ENCODE data around the gene PARP3. TPM values are rescaled to one million over a fixed set of nuclear protein-coding genes. Genes with fewer than 3 reads are reported as not detected.
"Not testable (repeated sequence)": the region's sequence is repeated elsewhere in the genome, so short reads cannot be mapped to it uniquely, and the experiment has no call there.

PARP3 gene
- total RNA-seq, 1 experiment from 2014 or later: 13.8 TPM

DNA sequence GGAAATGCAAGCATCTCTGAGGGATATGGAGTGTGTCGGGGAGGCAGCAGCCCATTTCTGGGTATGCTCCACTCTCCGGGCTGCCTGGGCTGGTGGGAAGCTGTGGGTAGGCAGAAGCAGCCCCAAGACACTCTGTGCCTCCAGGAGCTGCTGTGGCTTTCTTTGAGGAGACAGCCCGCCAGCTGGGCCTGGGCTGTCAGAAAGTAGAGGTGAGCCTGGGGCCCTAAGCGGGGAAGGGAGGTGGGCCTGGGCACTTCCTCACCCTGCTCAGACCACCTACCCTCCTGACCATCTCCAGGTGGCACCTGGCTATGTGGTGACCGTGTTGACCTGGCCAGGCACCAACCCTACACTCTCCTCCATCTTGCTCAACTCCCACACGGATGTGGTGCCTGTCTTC, 42.9 kb downstream of the PARP3 start:
- no peak for DNase-seq
- no peaks in the 10 kb centered on the region for H3K36me3 ChIP-seq

DNA sequence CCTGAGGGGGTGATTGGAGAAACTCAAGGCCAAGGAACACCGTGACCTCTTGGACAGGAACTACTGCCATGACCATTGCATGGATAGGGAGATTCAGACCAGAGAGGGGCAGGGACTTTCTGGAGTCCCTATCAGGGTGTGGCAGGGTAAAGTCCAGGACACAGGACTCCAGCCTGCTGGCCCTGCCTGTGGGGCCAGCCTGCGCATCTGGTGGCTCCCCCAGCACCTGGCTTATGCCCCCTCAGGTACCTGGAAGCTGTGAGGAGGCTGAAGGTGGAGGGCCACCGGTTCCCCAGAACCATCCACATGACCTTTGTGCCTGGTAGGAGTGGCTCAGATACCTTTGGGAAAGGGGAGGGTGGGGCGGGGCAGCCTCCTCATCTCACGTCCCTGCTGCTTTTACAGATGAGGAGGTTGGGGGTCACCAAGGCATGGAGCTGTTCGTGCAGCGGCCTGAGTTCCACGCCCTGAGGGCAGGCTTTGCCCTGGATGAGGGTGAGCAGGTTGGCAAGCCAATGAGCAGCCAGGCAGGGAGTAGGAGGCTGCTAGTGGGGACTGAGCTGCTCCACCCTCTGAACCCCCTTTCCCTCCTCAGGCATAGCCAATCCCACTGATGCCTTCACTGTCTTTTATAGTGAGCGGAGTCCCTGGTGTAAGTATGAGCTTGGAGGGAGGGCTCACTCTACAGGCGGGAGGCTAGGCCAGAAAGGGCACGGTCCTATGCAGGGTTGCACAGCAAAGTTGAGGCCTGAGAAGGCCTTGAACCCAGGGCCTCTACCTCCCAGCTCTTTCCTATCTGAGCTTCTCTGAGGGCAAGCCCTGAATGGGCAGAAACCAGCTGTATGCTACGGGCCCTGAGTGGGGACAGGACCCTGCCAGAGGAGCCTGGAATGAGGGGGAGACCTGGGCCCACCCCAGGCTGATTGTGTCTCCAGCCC, 44.1 kb downstream of the PARP3 start:
- Histone ChIP-seq H3K9me3 (no peaks in the 10 kb centered on the region), H3K4me3 (no peak overlapping the region), H3K36me3 (peaks cover 3% of the 10 kb centered on the region), H3K27me3 (no peaks in the 10 kb centered on the region)
- DNase-seq: no peak

More for the DNA sequence above, 42.9 kb downstream of the PARP3 start:
- no peaks in the 10 kb centered on the region for H3K9me3 ChIP-seq
- no peaks in the 10 kb centered on the region for H3K27me3 ChIP-seq
- H3K4me3 ChIP-seq: no peak overlapping the region

DNA sequence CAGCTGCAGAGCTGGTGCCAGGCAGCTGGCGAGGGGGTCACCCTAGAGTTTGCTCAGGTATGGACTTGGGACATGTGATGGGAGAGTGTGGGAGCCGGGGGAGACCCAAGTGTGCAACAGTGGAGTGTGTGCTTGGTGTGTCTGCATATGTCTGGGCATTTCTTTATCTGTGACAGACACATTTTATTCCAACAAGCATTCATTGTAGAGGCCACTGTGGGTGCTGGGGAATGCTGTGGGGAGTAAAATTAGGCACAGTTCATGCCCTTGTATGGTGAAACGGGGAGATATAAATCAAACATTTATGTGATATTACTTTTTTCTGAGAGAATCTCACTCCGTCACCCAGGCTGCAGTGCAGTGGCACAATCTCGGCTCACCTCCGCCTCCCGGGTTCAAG, 45.4 kb downstream of the PARP3 start:
- Histone ChIP-seq H3K36me3 (peaks cover 16% of the 10 kb centered on the region), H3K27me3 (no peaks in the 10 kb centered on the region), H3K9me3 (no peaks in the 10 kb centered on the region), H3K4me3 (no peak overlapping the region)
- DNase-seq: no peak

DNA sequence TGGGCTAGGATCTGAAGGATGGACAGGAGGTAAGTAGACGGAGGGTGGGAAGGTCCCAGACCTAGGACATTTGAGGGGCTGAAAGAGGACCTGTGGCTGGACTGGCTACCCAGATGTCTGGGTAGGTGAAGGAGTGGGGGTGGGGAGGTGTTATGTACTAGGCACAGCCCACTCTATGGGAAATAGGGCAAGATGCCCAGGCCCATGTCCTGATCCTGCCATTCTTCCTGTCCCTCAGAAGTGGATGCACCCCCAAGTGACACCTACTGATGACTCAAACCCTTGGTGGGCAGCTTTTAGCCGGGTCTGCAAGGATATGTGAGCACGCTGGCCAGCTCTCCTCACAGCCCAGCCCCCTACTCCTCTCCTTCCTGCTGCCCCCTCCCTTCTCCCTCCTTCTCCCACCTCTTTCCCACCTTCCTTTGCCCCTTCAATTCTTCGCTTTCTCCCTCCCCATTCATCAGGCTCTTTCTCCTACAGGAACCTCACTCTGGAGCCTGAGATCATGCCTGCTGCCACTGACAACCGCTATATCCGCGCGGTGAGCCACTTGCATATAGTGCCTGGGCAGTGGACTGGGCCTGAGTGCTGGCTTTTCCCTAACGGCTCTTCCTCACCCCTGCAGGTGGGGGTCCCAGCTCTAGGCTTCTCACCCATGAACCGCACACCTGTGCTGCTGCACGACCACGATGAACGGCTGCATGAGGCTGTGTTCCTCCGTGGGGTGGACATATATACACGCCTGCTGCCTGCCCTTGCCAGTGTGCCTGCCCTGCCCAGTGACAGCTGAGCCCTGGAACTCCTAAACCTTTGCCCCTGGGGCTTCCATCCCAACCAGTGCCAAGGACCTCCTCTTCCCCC, 46.4 kb downstream of the PARP3 start:
- DNase-seq: no peak
- peaks cover 24% of the 10 kb centered on the region for H3K36me3 ChIP-seq
- no peak overlapping the region for H3K4me3 ChIP-seq
- H3K27me3 ChIP-seq: no peaks in the 10 kb centered on the region
- H3K9me3 ChIP-seq: no peaks in the 10 kb centered on the region

DNA sequence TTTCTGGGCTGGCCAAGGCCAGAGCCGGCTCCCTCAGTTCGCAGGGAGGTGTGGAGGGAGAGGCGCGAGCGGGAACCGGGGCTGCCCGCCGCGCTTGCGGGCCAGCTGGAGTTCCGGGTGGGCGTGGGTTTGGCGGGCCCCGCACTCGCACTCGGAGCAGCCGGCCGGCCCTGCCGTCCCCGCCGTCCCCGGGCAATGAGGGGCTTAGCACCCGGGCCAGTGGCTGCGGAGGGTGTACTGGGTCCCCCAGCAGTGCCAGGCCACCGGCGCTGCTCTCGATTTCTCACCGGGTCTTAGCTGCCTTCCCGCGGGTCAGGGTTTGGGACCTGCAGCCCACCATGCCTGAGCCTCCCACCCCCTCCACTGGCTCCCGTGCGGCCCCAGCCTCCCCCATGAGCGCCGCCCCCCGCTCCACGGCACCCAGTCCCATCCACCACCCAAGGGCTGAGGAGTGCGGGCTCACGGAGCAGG, 48.4 kb downstream of the PARP3 start:
- not testable (repeated sequence) for DNase-seq, H3K27me3 ChIP-seq, H3K9me3 ChIP-seq, H3K4me3 ChIP-seq
- H3K36me3 ChIP-seq: peaks cover 44% of the 10 kb centered on the region

DNA sequence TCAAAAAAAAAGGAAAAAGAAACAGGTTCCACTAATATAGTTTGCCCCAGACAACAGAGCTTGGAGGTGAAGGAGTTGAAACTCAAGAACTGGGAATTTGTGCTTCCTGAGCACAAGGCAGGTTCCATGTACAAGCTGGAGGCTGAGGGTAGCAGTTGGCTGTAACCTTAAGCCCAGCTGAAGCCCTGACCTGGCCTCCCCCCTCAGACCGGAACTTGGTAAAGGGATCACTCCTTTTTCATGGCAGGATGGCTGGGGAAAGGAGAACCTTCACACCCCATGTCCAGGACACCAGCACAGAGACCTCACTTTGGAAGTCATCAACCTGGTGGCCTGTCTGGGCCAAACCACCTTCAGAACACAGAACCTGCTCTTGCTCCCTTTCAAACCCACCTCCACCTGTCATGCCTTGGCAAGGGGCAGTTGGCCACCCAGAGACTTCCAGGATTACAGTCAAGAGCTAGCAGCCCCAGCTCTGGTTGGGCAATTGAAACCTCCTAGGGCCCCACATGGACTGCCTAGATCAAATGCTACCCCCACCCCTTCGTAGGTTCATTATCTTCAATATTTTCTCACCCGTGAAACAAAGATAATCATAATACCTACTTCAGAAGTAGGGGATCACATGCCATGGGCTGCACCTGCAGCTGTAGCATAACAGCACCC, 50.0 kb downstream of the PARP3 start:
- no peak for DNase-seq
- H3K9me3 ChIP-seq: no peaks in the 10 kb centered on the region
- no peaks in the 10 kb centered on the region for H3K27me3 ChIP-seq
- peaks cover 44% of the 10 kb centered on the region for H3K36me3 ChIP-seq
- no peak overlapping the region for H3K4me3 ChIP-seq

DNA sequence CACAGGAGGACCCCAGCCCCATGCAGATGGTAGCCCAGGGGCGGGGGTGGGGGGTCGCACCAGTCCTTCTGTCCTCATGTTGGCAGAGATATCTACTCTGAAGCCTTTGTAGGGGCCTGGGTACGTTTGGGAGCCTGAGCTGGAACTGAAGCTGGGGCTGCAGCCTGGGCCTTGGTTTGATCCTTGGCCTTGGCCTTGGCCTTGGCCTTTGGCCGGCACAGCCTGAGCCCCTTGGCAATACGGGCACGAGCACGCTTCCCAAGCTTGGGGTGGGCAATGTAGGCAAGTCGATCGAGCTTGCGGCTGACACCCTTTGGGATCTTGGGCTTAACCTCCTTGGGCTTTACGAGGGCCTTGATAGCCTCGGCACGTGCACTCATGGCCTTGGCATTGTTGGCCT, 51.5 kb downstream of the PARP3 start:
- not testable (repeated sequence) for DNase-seq

DNA sequence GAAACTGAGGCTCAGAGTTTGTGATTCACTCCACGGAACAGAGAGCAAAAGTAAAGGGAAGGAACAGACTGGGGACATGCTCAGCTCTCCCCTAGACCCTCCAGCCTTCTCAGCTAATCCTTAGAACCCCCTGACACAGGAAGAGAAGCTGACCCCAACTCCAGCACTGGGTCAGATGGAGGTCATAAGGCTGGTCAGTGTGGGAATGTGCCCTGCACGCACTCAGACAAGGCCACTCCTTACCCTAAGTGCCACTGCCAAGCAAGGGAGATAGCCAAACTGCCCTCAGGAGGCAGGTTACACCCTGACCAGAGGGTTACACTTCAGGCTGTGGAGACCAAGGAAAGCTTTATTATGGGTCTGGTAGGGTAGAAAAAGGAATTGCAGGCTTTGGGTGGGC, 52.4 kb downstream of the PARP3 start:
- peaks cover 44% of the 10 kb centered on the region for H3K36me3 ChIP-seq
- DNase-seq: no peak
- no peaks in the 10 kb centered on the region for H3K27me3 ChIP-seq
- peak overlapping the region; percentile 89 for H3K4me3 ChIP-seq
- H3K9me3 ChIP-seq: no peaks in the 10 kb centered on the region

More for the DNA sequence above, 51.5 kb downstream of the PARP3 start:
- H3K36me3 ChIP-seq: peaks cover 44% of the 10 kb centered on the region
- not testable (repeated sequence) for H3K4me3 ChIP-seq, H3K9me3 ChIP-seq, H3K27me3 ChIP-seq

DNA sequence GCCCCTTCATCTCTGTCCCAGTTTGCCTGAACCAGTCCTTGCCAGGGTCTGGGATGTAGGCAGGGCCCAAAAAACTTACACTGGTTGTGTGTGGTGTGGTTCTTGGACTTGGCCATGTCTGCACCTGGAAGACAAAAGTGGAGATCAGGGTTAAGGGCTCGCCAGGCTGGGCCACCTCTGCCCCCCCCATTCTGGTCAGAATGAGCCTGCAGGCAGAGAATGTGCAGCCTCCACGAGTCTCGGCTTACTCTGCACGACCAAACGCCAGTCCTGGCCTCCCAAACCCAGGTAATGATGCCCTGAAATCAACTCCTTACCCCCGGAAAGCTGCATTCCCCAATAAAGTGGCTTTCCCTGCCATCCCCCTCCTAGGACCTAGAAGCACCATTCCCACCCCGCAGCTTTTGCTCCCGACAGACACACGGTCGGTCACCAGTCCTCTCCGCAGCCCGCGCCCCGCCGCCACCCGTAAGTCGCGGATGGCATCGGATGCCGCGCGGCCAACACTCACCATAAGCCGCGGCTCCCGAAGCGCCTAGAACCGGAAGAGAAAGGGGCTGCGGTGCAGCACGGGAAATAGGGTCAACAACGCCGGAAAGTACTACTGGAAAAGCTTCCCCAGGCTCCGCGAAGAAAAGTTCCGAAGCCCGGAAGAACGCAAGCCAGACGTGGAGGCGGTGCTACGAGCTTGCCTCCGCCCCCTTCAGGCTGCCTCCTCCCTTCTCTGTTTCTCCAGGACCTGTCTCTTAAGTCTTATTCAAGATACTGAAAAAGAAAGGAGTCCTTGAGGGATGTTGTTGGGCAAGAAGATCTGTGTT, 53.4 kb downstream of the PARP3 start, which contains the start of gene RPL29:
Gene RPL29 (minus strand): TSS at position 550 of the 818 bp plus-strand sequence. CDS start 434 bp downstream, at position 116.
- H3K9me3 ChIP-seq: no peaks in the 10 kb centered on the region
- no peaks in the 10 kb centered on the region for H3K27me3 ChIP-seq
- DNase-seq: peak; percentile 83
- peak within 1 kb of the TSS; percentile 89 for H3K4me3 ChIP-seq
- H3K36me3 ChIP-seq: peaks cover 44% of the 10 kb centered on the region

DNA sequence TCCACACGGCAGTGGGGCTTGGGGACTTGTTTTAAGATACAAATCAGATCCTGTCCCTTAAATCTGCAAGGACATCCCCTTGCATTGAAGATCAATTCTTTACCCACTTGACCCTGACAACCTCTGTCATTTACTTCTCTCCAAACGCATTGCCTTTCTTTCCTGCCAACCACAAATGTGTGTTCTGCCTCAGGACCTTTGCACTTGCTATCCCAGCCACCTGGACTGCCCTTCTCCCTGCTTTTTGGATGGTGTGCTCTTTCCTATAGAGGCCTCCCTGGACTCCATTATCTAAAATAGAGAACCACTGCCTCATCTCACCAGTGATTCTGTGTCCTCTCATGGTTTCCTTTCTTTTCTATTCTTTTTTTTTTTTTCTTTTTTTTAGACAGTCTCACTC, 55.0 kb downstream of the PARP3 start:
- DNase-seq: no peak

DNA sequence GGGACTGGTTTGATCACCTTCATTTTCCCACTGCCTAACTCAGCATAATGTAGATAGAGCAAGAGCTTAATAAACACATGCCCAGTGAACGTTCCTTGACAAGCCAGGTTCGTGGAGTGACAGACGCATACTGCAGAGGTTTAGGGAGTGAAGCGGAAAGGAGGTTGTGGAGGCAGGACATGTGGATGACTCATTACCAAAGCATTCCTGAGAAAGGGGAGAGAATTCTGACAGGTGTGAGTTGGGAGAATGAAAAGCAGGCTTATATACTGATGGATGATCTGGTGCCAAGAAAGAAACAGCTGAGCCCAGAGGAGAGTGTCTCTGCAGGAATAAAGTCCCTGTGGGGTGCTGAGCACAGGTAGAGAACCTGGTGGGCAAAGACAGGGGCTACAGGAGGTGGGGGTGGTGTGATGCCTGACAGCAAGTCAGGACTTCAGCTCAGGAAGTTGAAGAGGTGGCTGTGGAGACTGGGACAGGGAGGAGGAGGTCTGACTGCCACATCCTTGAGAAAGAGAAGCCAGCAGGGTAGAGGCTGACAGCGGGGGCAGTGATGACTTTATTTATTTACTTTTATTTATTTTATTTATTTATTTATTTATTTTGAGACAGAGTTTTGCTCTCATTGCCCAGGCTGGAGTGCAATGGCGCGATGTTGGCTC, 55.9 kb downstream of the PARP3 start:
- DNase-seq: no peak
- Histone ChIP-seq H3K9me3 (no peaks in the 10 kb centered on the region), H3K27me3 (no peaks in the 10 kb centered on the region), H3K36me3 (peaks cover 23% of the 10 kb centered on the region), H3K4me3 (no peak overlapping the region)

More for the DNA sequence above, 55.0 kb downstream of the PARP3 start:
- H3K27me3 ChIP-seq: no peaks in the 10 kb centered on the region
- peaks cover 32% of the 10 kb centered on the region for H3K36me3 ChIP-seq
- H3K9me3 ChIP-seq: no peaks in the 10 kb centered on the region
- H3K4me3 ChIP-seq: no peak overlapping the region

Other genes starting within 250 kb of the PARP3 start
- not detected in 2 replicates for gene GRM2, start 235.3 kb upstream of the PARP3 start, total RNA-seq (2014; rRNA removed; shearing (Covaris generic); ENCODE audit: low replicate concordance)
- not detected in 2 replicates for gene IQCF6, start 163.1 kb upstream of the PARP3 start, total RNA-seq (2014; rRNA removed; shearing (Covaris generic); ENCODE audit: low replicate concordance)
- gene IQCF2, start 80.7 kb upstream of the PARP3 start, total RNA-seq (2014; rRNA removed; shearing (Covaris generic); ENCODE audit: low replicate concordance): not detected in 2 replicates
- gene IQCF5, start 66.8 kb upstream of the PARP3 start, total RNA-seq (2014; rRNA removed; shearing (Covaris generic); ENCODE audit: low replicate concordance): not detected in 2 replicates
- not detected in 2 replicates for gene IQCF1, start 39.0 kb upstream of the PARP3 start, total RNA-seq (2014; rRNA removed; shearing (Covaris generic); ENCODE audit: low replicate concordance)
- gene RRP9, start 459 bp upstream of the PARP3 start, total RNA-seq (2014; rRNA removed; shearing (Covaris generic); ENCODE audit: low replicate concordance): 59.3 and 78.5 TPM in 2 replicates
- not detected in 2 replicates for gene GPR62, start 13.0 kb downstream of the PARP3 start, total RNA-seq (2014; rRNA removed; shearing (Covaris generic); ENCODE audit: low replicate concordance)
- 24.8 and 28.1 TPM in 2 replicates for gene PCBP4, start 25.1 kb downstream of the PARP3 start, total RNA-seq (2014; rRNA removed; shearing (Covaris generic); ENCODE audit: low replicate concordance)
- gene ABHD14B, start 31.7 kb downstream of the PARP3 start, total RNA-seq (2014; rRNA removed; shearing (Covaris generic); ENCODE audit: low replicate concordance): 10.0 and 15.6 TPM in 2 replicates
- gene ABHD14A, start 32.7 kb downstream of the PARP3 start, total RNA-seq (2014; rRNA removed; shearing (Covaris generic); ENCODE audit: low replicate concordance): 6.5 TPM in 1 of 2 replicates, not detected in the other
- gene ACY1, start 41.2 kb downstream of the PARP3 start, total RNA-seq (2014; rRNA removed; shearing (Covaris generic); ENCODE audit: low replicate concordance): 17.2 and 46.4 TPM in 2 replicates
- gene RPL29, start 53.5 kb downstream of the PARP3 start, total RNA-seq (2014; rRNA removed; shearing (Covaris generic); ENCODE audit: low replicate concordance): 598 and 1,092 TPM in 2 replicates
- 2.1 and 9.7 TPM in 2 replicates for gene DUSP7, start 114.2 kb downstream of the PARP3 start, total RNA-seq (2014; rRNA removed; shearing (Covaris generic); ENCODE audit: low replicate concordance)
- gene POC1A, start 212.1 kb downstream of the PARP3 start, total RNA-seq (2014; rRNA removed; shearing (Covaris generic); ENCODE audit: low replicate concordance): 14.2 and 19.8 TPM in 2 replicates